HL-60 (cell line): ENCODE data around the gene SETD3.

ENCODE experiments used
- DNase-seq, 2 experiments: peaks; one replicate each; pipeline ENCODE4 v3.0.0-alpha.2; 2010 to 2020; ENCODE audit warnings: low read depth in 1 of 2, low spot score in 1 of 2
- H3K27ac ChIP-seq: fragments of 250-450 bp; sonication (Bioruptor Pico); replicated peaks from 2 replicates; pipeline ENCODE4 v1.5.1; 2020; ENCODE audit warnings: mild to moderate bottlenecking, moderate library complexity
- H3K27me3 ChIP-seq: fragments of 250-450 bp; sonication (Bioruptor Pico); 2 replicates; pipeline ENCODE4 v1.5.1; 2021; ENCODE audit warnings: mild to moderate bottlenecking, moderate library complexity; ENCODE audit not compliant: insufficient read depth, poor library complexity, severe bottlenecking
- H3K4me3 ChIP-seq: replicated peaks from 2 replicates; pipeline ENCODE4 v1.5.1; 2011; ENCODE audit warnings: mild to moderate bottlenecking, control low read depth, low read length; ENCODE audit not compliant: insufficient read depth
- GABPA ChIP-seq: IDR thresholded peaks from 2 replicates; pipeline ENCODE4 v1.6.1; 2012; ENCODE audit warnings: low read depth
- POLR2AphosphoS5 ChIP-seq: IDR thresholded peaks from 2 replicates; pipeline ENCODE4 v1.6.1; 2012; ENCODE audit warnings: low read depth
- SPI1 ChIP-seq: IDR thresholded peaks from 2 replicates; pipeline ENCODE4 v1.6.1; 2012; ENCODE audit warnings: low read depth, mild to moderate bottlenecking, borderline replicate concordance
- TF ChIP-seq, protein P1 (sequence below): IDR thresholded peaks from one replicate; pipeline ENCODE4 v1.5.1; 2011; ENCODE audit warnings: low read length, control low read depth, inconsistent platforms; ENCODE audit not compliant: insufficient read depth
- TF ChIP-seq, protein P2 (sequence below): IDR thresholded peaks from 2 replicates; pipeline ENCODE4 v1.6.1; 2012; ENCODE audit warnings: low read depth; ENCODE audit not compliant: insufficient replicate concordance

Gene SETD3

DNA sequence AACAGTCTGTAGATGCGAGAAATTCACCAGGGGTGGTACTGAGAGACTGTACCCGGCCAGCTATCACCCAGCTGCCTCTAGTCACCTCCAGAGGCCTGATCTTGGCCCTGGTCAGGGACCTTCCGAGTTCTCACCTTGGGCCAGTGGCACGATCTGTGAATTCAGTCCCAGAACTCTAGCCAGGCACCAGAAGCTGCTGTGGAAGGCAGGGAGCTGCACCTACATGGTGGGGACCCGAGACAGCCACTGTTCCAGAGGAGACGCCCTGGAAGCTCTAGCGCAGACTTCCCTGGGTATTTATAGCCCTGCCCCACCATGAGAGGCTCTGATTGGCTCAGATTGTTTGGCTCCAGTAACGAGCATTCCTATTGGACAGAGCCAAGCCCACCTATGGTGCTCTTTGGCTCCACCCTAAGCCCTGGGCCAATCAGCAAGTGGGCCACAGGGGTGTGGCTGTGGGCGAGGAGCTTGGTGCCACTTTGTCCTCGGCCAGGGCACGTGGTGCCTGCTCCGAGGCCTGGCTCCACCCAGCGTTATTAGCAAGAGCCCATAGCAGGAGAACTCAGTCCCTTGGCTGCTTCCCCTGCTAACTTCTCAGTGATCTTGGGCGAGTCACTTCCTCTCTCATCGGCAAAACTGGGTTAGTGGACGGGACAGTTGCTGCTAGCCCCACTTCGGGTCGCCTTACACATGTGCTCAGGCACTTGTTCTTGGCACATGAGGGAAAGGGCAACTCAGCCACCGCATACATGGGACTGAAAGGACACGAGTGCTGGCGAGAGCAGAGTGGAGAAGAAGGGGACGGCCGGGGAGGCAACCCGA, 119.7 kb downstream of the SETD3 start:
- Histone ChIP-seq H3K27ac (no peak overlapping the region), H3K27me3 (no peaks in the 10 kb centered on the region), H3K4me3 (no peak overlapping the region)
- no peak for DNase-seq
- TF ChIP-seq, protein P1, sequence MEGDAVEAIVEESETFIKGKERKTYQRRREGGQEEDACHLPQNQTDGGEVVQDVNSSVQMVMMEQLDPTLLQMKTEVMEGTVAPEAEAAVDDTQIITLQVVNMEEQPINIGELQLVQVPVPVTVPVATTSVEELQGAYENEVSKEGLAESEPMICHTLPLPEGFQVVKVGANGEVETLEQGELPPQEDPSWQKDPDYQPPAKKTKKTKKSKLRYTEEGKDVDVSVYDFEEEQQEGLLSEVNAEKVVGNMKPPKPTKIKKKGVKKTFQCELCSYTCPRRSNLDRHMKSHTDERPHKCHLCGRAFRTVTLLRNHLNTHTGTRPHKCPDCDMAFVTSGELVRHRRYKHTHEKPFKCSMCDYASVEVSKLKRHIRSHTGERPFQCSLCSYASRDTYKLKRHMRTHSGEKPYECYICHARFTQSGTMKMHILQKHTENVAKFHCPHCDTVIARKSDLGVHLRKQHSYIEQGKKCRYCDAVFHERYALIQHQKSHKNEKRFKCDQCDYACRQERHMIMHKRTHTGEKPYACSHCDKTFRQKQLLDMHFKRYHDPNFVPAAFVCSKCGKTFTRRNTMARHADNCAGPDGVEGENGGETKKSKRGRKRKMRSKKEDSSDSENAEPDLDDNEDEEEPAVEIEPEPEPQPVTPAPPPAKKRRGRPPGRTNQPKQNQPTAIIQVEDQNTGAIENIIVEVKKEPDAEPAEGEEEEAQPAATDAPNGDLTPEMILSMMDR, result no peak
- TF ChIP-seq, protein P2, sequence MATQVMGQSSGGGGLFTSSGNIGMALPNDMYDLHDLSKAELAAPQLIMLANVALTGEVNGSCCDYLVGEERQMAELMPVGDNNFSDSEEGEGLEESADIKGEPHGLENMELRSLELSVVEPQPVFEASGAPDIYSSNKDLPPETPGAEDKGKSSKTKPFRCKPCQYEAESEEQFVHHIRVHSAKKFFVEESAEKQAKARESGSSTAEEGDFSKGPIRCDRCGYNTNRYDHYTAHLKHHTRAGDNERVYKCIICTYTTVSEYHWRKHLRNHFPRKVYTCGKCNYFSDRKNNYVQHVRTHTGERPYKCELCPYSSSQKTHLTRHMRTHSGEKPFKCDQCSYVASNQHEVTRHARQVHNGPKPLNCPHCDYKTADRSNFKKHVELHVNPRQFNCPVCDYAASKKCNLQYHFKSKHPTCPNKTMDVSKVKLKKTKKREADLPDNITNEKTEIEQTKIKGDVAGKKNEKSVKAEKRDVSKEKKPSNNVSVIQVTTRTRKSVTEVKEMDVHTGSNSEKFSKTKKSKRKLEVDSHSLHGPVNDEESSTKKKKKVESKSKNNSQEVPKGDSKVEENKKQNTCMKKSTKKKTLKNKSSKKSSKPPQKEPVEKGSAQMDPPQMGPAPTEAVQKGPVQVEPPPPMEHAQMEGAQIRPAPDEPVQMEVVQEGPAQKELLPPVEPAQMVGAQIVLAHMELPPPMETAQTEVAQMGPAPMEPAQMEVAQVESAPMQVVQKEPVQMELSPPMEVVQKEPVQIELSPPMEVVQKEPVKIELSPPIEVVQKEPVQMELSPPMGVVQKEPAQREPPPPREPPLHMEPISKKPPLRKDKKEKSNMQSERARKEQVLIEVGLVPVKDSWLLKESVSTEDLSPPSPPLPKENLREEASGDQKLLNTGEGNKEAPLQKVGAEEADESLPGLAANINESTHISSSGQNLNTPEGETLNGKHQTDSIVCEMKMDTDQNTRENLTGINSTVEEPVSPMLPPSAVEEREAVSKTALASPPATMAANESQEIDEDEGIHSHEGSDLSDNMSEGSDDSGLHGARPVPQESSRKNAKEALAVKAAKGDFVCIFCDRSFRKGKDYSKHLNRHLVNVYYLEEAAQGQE, result no peak
- TF ChIP-seq SPI1 (no peak), POLR2AphosphoS5 (no peak), GABPA (no peak)

DNA sequence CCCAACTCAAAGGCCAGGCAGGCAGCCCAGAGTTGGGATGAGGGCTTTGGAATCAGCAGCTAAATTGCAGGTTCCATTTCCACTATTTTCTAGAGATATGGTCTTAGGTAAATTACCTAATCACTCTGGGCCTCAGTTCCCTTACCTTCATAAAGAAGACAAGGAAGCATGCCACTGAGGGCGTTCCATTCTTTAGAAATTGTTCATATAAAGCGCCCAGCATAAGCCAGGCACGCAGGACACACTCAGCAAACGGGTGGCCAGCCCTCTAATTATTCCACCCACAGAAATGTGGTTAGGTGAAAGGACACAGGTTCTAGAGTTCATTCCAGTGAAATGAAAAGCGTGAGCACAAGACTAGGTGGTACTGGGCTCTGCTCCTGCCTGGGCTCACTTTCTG, 120.8 kb downstream of the SETD3 start:
- no peak for DNase-seq
- H3K27ac ChIP-seq, result no peak overlapping the region
- H3K27me3 ChIP-seq, result no peaks in the 10 kb centered on the region
- TF ChIP-seq, protein P2, result no peak
- TF ChIP-seq SPI1, result no peak
- no peak for TF ChIP-seq POLR2AphosphoS5
- no peak for TF ChIP-seq GABPA
- H3K4me3 ChIP-seq, result no peak overlapping the region

DNA sequence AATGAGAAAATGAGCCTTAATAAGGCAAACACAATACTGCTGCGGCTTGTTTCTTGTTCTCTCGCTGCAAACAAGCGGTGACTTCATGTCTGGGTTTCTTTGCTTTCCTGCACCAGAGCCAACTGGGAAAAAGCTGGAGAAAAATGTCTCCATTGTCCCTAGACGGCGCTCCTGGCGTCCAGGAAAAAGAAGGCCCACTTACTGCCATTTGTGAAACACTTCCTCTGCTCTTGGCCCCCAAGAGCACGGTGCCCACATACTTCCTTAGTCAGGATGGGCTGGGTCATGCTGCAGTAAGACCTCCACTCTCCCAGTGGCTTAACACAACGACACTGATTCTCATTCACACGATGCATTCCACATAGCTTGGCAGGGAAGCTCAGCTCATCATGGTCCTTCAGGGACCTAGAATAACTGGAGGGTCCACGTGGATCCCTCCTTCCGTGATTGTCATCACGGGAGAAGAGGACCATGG, 122.7 kb downstream of the SETD3 start:
- no peak overlapping the region for H3K4me3 ChIP-seq
- no peaks in the 10 kb centered on the region for H3K27me3 ChIP-seq
- no peak overlapping the region for H3K27ac ChIP-seq
- no peak for DNase-seq
- TF ChIP-seq SPI1, result no peak
- TF ChIP-seq GABPA, result no peak
- TF ChIP-seq, protein P1, result no peak
- no peak for TF ChIP-seq POLR2AphosphoS5
- TF ChIP-seq, protein P2, result no peak
